Measurements from ENCODE around the gene TBC1D2.

TBC1D2 gene

DNA sequence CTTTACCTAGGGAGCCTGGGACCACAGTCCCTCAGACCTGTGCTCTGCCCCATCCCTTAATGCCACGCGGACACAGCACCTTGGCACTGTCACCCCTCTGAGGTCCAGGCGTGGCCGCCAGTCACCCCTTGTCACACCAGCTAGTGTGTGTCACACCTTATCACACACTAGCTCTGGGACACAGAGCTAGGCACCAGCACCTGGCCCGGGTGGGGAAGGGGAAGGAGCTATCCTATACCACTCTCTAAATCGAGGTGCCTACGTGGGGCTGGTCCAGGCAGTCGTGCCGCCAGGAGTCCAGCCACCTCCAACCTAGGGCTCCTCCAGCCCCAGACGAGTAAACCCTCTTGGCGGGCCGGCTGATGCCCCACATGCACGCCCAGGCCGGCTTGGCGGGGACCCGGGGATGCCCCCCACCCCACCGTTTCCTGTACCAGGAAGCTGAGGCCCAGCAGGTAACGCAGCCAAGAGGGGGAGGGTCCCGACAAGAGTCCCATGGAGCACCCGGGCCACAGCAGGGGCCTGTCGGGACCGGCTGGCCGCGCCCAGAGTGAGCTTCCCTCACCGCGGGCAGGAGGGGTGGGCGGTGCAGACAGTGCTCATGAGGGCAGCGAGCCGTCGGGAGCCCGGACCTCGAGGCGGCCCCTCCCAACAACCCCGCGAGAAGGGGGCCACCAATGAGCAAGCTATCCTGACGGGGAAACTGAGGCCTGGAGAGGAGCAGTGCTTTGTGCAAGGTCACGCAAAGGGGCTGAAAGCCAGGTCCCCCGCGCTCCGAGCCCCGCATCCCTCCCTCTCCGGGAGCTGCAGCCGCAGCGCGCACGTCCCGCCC lies 63.6 kb downstream of the TBC1D2 start (continued):
- TF ChIP-seq ZNF623 (tag by site-specific recombination; IDR thresholded peaks at IDR 0.05): no peak
- TF ChIP-seq ZNF660 (tag by site-specific recombination; IDR thresholded peaks at IDR 0.05): no peak
- no peak for TF ChIP-seq KLF10 (tag by site-specific recombination; IDR thresholded peaks at IDR 0.05)
- no peak for TF ChIP-seq ZNF560 (tag by site-specific recombination; IDR thresholded peaks at IDR 0.05; ENCODE audit: borderline replicate concordance)
- no peak for TF ChIP-seq ZNF239 (tag by site-specific recombination; IDR thresholded peaks at IDR 0.05)
- no peak for TF ChIP-seq ZNF785 (tag by site-specific recombination; IDR thresholded peaks at IDR 0.05)
- TF ChIP-seq ZFP37 (tag by site-specific recombination; IDR thresholded peaks at IDR 0.05): no peak
- no peak for TF ChIP-seq HIC1 (tag by site-specific recombination; IDR thresholded peaks at IDR 0.05)
- TF ChIP-seq YY2 (tag by site-specific recombination; IDR thresholded peaks at IDR 0.05): no peak
- TF ChIP-seq ZNF169 (tag by site-specific recombination; IDR thresholded peaks at IDR 0.05): no peak
- no peak for TF ChIP-seq ZNF621 (tag by site-specific recombination; IDR thresholded peaks at IDR 0.05)
- TF ChIP-seq ZNF426 (tag by site-specific recombination; IDR thresholded peaks at IDR 0.05): no peak
- TF ChIP-seq, protein P1, sequence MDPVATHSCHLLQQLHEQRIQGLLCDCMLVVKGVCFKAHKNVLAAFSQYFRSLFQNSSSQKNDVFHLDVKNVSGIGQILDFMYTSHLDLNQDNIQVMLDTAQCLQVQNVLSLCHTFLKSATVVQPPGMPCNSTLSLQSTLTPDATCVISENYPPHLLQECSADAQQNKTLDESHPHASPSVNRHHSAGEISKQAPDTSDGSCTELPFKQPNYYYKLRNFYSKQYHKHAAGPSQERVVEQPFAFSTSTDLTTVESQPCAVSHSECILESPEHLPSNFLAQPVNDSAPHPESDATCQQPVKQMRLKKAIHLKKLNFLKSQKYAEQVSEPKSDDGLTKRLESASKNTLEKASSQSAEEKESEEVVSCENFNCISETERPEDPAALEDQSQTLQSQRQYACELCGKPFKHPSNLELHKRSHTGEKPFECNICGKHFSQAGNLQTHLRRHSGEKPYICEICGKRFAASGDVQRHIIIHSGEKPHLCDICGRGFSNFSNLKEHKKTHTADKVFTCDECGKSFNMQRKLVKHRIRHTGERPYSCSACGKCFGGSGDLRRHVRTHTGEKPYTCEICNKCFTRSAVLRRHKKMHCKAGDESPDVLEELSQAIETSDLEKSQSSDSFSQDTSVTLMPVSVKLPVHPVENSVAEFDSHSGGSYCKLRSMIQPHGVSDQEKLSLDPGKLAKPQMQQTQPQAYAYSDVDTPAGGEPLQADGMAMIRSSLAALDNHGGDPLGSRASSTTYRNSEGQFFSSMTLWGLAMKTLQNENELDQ (tag by site-specific recombination; IDR thresholded peaks at IDR 0.05; ENCODE audit: low read depth): no peak
- no peak for TF ChIP-seq ZNF174 (tag by site-specific recombination; IDR thresholded peaks at IDR 0.05)
- no peak for TF ChIP-seq ZNF202 (tag by site-specific recombination; IDR thresholded peaks at IDR 0.05; ENCODE audit: borderline replicate concordance)
- 0 out of 2 replicates have a peak, but pooled peaks have one; percentile 9 for TF ChIP-seq ZNF341 (tag by site-specific recombination; IDR thresholded peaks at IDR 0.05; ENCODE audit: low read depth)
- no peak for TF ChIP-seq ZNF280D (tag by site-specific recombination; IDR thresholded peaks at IDR 0.05)
- TF ChIP-seq KLF9 (tag by site-specific recombination; IDR thresholded peaks at IDR 0.05; ENCODE audit: low read depth): peak; percentile 34; the same call in 1 of the 2 replicates
- no peak for TF ChIP-seq ZNF335 (tag by site-specific recombination; conservative IDR thresholded peaks at IDR 0.05)
- no peak for TF ChIP-seq ZBTB17 (tag by site-specific recombination; IDR thresholded peaks at IDR 0.05)
- no peak for TF ChIP-seq ZNF362 (tag by site-specific recombination; IDR thresholded peaks at IDR 0.05)
- TF ChIP-seq, protein P2, sequence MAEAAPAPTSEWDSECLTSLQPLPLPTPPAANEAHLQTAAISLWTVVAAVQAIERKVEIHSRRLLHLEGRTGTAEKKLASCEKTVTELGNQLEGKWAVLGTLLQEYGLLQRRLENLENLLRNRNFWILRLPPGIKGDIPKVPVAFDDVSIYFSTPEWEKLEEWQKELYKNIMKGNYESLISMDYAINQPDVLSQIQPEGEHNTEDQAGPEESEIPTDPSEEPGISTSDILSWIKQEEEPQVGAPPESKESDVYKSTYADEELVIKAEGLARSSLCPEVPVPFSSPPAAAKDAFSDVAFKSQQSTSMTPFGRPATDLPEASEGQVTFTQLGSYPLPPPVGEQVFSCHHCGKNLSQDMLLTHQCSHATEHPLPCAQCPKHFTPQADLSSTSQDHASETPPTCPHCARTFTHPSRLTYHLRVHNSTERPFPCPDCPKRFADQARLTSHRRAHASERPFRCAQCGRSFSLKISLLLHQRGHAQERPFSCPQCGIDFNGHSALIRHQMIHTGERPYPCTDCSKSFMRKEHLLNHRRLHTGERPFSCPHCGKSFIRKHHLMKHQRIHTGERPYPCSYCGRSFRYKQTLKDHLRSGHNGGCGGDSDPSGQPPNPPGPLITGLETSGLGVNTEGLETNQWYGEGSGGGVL (tag by site-specific recombination; IDR thresholded peaks at IDR 0.05): peak; percentile 31; the same call in 1 of the 2 replicates
- TF ChIP-seq ELK4 (IDR thresholded peaks at IDR 0.05; ENCODE audit: borderline replicate concordance, low read depth, low read length): no peak
- TF ChIP-seq ZFP69B (tag by site-specific recombination; IDR thresholded peaks at IDR 0.05): no peak
- no peak for TF ChIP-seq SP3 (tag by site-specific recombination; IDR thresholded peaks at IDR 0.05)
- TF ChIP-seq ZNF155 (tag by site-specific recombination; IDR thresholded peaks at IDR 0.05): no peak
- no peak for TF ChIP-seq ZNF514 (tag by site-specific recombination; IDR thresholded peaks at IDR 0.05)
- peak; percentile 29; the same call in 1 of the 2 replicates for TF ChIP-seq ZBTB20 (tag by site-specific recombination; IDR thresholded peaks at IDR 0.05)
